Muscle of leg (tissue), 11 donors: ENCODE measurements around the gene HEBP1. TPM values are rescaled to one million over a fixed set of nuclear protein-coding genes. Genes with fewer than 3 reads are reported as not detected.

Source experiments
- DNase-seq: peaks from one replicate; pipeline ENCODE4 v3.0.0; 2013
- H3K27ac ChIP-seq: one replicate; pipeline ENCODE4 v1.5.1; 2013; ENCODE audit warnings: mild to moderate bottlenecking, low read length, control low read depth
- H3K27me3 ChIP-seq: one replicate; pipeline ENCODE4 v1.6.1; 2013; ENCODE audit warnings: low read length; ENCODE audit not compliant: control insufficient read depth, insufficient read depth
- H3K36me3 ChIP-seq: one replicate; pipeline ENCODE4 v1.6.1; 2013; ENCODE audit warnings: low read length; ENCODE audit not compliant: control insufficient read depth, insufficient read depth
- H3K4me1 ChIP-seq: one replicate; pipeline ENCODE4 v1.6.1; 2013; ENCODE audit warnings: low read length; ENCODE audit not compliant: control insufficient read depth, insufficient read depth
- H3K4me3 ChIP-seq: one replicate; pipeline ENCODE4 v1.5.1; 2013; ENCODE audit warnings: low read length, control low read depth
- H3K9me3 ChIP-seq: replicated peaks from 2 replicates; pipeline ENCODE4 v1.6.1; 2013; ENCODE audit warnings: low read depth, low read length; ENCODE audit not compliant: control insufficient read depth
- WGBS: methylation state at CpG from one replicate; pipeline ENCODE4 v1.1.5; 2013; ENCODE audit warnings: missing lambda C conversion rate; ENCODE audit not compliant: insufficient coverage; 5-methylcytosine and 5-hydroxymethylcytosine counted together
- polyA plus RNA-seq, 8 donors: library from polyadenylated mRNA; unstranded; fragments of 120-200 nt; gene quantifications; one replicate each; pipeline versions ENCODE4 v1.2.1 to v1.2.3, GENCODE V29; 2013; ENCODE audit warnings: inconsistent platforms in 1 of 8, low replicate concordance in 1 of 8; ENCODE audit not compliant: insufficient read length in 8 of 8, insufficient read depth in 1 of 8
- total RNA-seq: library from RNA; stranded (reverse); fragments of 120-200 nt; gene quantifications from one replicate; pipeline ENCODE4 v1.2.4, GENCODE V29; 2013

Gene HEBP1
- total and polyA plus RNA-seq, 9 donors: 13.9 to 63.2 (median 47.0) TPM

- peak; percentile 88 for DNase-seq
- no peaks in the 10 kb centered on the region for H3K9me3 ChIP-seq
- no CpG with 5 or more reads among the region's 1 CpG for WGBS
- H3K4me3 ChIP-seq: no peak overlapping the region
- no peaks in the 10 kb centered on the region for H3K27me3 ChIP-seq
- no peak overlapping the region for H3K27ac ChIP-seq
- H3K4me1 ChIP-seq: no peaks in the 10 kb centered on the region
- no peaks in the 10 kb centered on the region for H3K36me3 ChIP-seq
Measured at GRCh38 chr12:13026286-13026685, 26.2 kb upstream of the HEBP1 start.

GRCh38 chr12:13024531-13024916 lies 24.5 kb upstream of the HEBP1 start:
- WGBS: 79% methylated on average over 3 of the region's 5 CpGs
- Histone ChIP-seq H3K36me3 (no peaks in the 10 kb centered on the region), H3K27me3 (no peaks in the 10 kb centered on the region), H3K4me3 (no peak overlapping the region), H3K9me3 (no peaks in the 10 kb centered on the region), H3K27ac (no peak overlapping the region), H3K4me1 (no peaks in the 10 kb centered on the region)
- peak; percentile 49 for DNase-seq

DNA sequence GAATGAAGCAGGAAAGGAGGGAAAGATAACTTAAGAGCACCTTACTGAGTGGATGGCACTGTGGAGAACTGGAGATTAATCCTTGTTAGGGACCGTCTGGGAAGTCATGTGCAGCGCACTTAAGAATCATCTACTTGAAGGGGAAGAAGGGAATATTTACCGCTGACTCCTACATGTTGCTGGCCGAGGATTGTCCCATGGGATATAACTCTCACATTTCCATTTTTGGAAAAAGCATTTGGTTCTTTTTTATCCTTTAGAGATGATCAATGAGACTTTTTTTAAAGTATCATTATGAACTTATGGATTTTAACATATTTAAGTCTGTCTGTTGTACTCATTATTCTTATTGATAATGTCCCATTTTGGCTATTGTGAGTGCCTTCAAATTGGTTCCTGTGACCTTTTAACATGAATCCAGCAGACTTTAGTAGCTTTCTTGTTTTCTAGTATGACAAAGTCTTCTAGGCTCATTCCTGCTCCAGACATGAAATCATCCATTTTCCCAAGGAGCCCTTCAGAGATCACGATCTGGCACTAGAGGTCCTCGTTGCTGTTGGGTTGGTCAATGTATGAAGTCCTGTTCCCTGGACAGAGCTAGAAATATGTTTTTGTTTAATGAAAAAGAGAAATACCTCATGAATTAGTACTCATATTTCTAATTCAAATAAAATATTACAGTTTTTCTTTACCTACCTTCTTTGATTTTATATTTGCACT lies 23.9 kb upstream of the HEBP1 start:
- peak; percentile 82 for DNase-seq
- Histone ChIP-seq H3K4me3 (no peak overlapping the region), H3K27me3 (no peaks in the 10 kb centered on the region), H3K9me3 (no peaks in the 10 kb centered on the region), H3K4me1 (no peaks in the 10 kb centered on the region), H3K36me3 (no peaks in the 10 kb centered on the region), H3K27ac (no peak overlapping the region)
- 55% methylated on average over 2 of the region's 6 CpGs for WGBS

DNA sequence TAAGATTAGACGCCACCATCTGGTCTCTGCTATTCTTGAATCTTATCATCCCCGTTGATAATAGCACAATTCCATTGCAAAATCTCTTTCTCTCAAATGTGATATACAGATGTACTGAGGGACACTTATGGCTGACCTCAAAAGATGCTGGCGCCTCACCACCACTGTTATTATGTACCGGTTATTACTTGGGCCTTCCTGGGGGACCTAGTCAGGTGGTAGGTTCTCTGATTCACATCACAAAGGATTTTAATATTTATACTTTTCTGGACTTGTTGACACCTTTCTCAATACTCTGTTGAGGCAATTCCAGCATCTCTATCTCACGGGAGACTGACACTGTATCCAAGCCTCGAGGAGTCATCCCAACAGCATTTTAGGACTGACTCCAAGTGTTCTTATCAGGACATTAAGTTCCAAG lies 22.8 kb upstream of the HEBP1 start:
- WGBS: no CpG with 5 or more reads among the region's 6 CpGs
- Histone ChIP-seq H3K27me3 (no peaks in the 10 kb centered on the region), H3K9me3 (no peaks in the 10 kb centered on the region), H3K27ac (no peak overlapping the region), H3K4me1 (no peaks in the 10 kb centered on the region), H3K36me3 (no peaks in the 10 kb centered on the region), H3K4me3 (no peak overlapping the region)
- DNase-seq: peak; percentile 72

- H3K27ac ChIP-seq: no peak overlapping the region
- H3K36me3 ChIP-seq: no peaks in the 10 kb centered on the region
- no peaks in the 10 kb centered on the region for H3K27me3 ChIP-seq
- H3K4me1 ChIP-seq: no peaks in the 10 kb centered on the region
- DNase-seq: no peak
- 89% methylated on average over 4 of the region's 6 CpGs for WGBS
- no peak overlapping the region for H3K4me3 ChIP-seq
- no peaks in the 10 kb centered on the region for H3K9me3 ChIP-seq
Measured at GRCh38 chr12:13011098-13011497, 11.0 kb upstream of the HEBP1 start.

GRCh38 chr12:13008741-13009380 lies 8.8 kb upstream of the HEBP1 start:
- Histone ChIP-seq H3K36me3 (no peaks in the 10 kb centered on the region), H3K4me3 (no peak overlapping the region), H3K9me3 (no peaks in the 10 kb centered on the region), H3K4me1 (no peaks in the 10 kb centered on the region), H3K27ac (no peak overlapping the region), H3K27me3 (no peaks in the 10 kb centered on the region)
- no peak for DNase-seq
- WGBS: no CpG with 5 or more reads among the region's 5 CpGs

- Histone ChIP-seq H3K36me3 (no peaks in the 10 kb centered on the region), H3K9me3 (no peaks in the 10 kb centered on the region), H3K4me3 (no peak overlapping the region), H3K27me3 (no peaks in the 10 kb centered on the region), H3K4me1 (no peaks in the 10 kb centered on the region), H3K27ac (no peak overlapping the region)
- DNase-seq: no peak
- 93% methylated on average over 5 of the region's 7 CpGs for WGBS
Measured at GRCh38 chr12:13007496-13008233, 7.6 kb upstream of the HEBP1 start.

GRCh38 chr12:13005649-13006048 lies 5.6 kb upstream of the HEBP1 start:
- Histone ChIP-seq H3K4me3 (no peak overlapping the region), H3K27me3 (no peaks in the 10 kb centered on the region), H3K27ac (no peak overlapping the region), H3K36me3 (no peaks in the 10 kb centered on the region), H3K9me3 (no peaks in the 10 kb centered on the region), H3K4me1 (peaks cover 6% of the 10 kb centered on the region)
- no CpG with 5 or more reads among the region's 2 CpGs for WGBS
- DNase-seq: no peak

DNA sequence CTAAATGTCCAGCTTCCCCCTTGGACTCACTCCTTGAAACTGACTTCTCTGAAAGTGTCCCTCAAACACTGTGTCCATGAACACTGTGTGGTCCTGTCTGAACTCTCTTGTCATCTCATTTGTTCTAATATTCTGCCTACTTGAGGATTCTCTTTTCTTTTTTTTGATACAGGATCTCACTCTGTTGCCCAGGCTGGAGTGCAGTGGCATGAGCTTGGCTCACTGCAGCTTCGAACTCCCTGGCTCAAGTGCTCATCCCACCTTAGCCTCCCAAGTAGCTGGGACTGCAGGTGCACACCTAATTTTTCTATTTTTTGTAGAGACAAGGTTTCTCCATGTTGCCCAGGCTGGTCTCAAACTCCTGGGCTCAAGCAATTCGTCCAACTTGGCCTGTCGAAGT lies 4.9 kb upstream of the HEBP1 start:
- Histone ChIP-seq H3K4me1 (peaks cover 7% of the 10 kb centered on the region), H3K36me3 (no peaks in the 10 kb centered on the region), H3K27ac (no peak overlapping the region), H3K4me3 (no peak overlapping the region), H3K9me3 (no peaks in the 10 kb centered on the region), H3K27me3 (no peaks in the 10 kb centered on the region)
- whole genome bisulfite sequencing: 53% methylated on average over 3 of the region's 3 CpGs
- DNase-seq: no peak

DNA sequence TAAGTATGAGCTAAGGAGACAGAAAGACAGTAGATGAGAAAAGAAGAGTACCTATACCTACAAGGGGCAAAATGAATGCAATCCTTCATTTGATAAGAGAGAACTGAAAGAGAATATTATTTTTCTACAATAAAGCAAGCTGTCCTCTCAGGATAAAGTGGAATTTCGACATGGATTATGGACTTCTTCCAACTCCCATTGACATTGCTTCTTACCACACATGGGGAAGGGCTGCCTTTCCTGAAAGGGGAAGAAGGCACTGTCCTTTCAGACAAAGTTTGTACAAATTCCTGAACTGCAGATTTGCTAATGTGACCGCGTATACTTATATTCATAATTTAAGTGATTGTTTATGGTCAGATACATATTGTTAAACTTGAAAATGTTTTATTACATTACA lies 4.3 kb upstream of the HEBP1 start:
- no CpG with 5 or more reads among the region's 3 CpGs for WGBS
- H3K4me1 ChIP-seq: peaks cover 9% of the 10 kb centered on the region
- H3K27ac ChIP-seq: no peak overlapping the region
- no peak overlapping the region for H3K4me3 ChIP-seq
- DNase-seq: no peak
- no peaks in the 10 kb centered on the region for H3K36me3 ChIP-seq
- no peaks in the 10 kb centered on the region for H3K27me3 ChIP-seq
- no peaks in the 10 kb centered on the region for H3K9me3 ChIP-seq
